NCI-H446 (cell line): Measurements from ENCODE around the gene MAPT.
"Not testable (repeated sequence)": the region's sequence is repeated elsewhere in the genome, so short reads cannot be mapped to it uniquely, and the experiment has no call there.

Experiments used
- DNase-seq, 2 experiments: peaks; one replicate each; lab custom pipeline; 2025; lab: John Stamatoyannopoulos, UW

The MAPT gene

GRCh38 chr17:45952814-45953320 lies 58.5 kb downstream of the MAPT start:
- no peak for DNase-seq

GRCh38 chr17:45953561-45953960 lies 59.2 kb downstream of the MAPT start:
- no peak for DNase-seq

- DNase-seq, result no peak
Measured at GRCh38 chr17:45954914-45955313, 60.6 kb downstream of the MAPT start.

GRCh38 chr17:45955326-45955725 lies 61.0 kb downstream of the MAPT start:
- no peak for DNase-seq

GRCh38 chr17:45956090-45956489 lies 61.7 kb downstream of the MAPT start:
- DNase-seq, result no peak

GRCh38 chr17:45956746-45957145 lies 62.4 kb downstream of the MAPT start:
- DNase-seq, result not testable (repeated sequence)

- DNase-seq, result no peak
Measured at GRCh38 chr17:45958307-45958706, 64.0 kb downstream of the MAPT start.

- no peak for DNase-seq
Measured at GRCh38 chr17:45958994-45959665, 64.8 kb downstream of the MAPT start.

- DNase-seq, result no peak
Measured at GRCh38 chr17:45960311-45960710, 66.0 kb downstream of the MAPT start.

- no peak for DNase-seq
Measured at GRCh38 chr17:45961206-45961605, 66.9 kb downstream of the MAPT start.

- no peak for DNase-seq
Measured at GRCh38 chr17:45962221-45962972, 68.0 kb downstream of the MAPT start.

GRCh38 chr17:45963283-45963682 lies 68.9 kb downstream of the MAPT start:
- DNase-seq, result no peak

- DNase-seq, result no peak
Measured at GRCh38 chr17:45963889-45964288, 69.5 kb downstream of the MAPT start.

GRCh38 chr17:45964634-45965033 lies 70.3 kb downstream of the MAPT start:
- no peak for DNase-seq

- DNase-seq, result peak in 1 of 2 experiments; percentile 56
Measured at GRCh38 chr17:45965812-45966211, 71.5 kb downstream of the MAPT start.

- no peak for DNase-seq
Measured at GRCh38 chr17:45966606-45967280, 72.4 kb downstream of the MAPT start.

- DNase-seq, result no peak
Measured at GRCh38 chr17:45967378-45967777, 73.0 kb downstream of the MAPT start.

GRCh38 chr17:45968732-45969131 lies 74.4 kb downstream of the MAPT start:
- no peak for DNase-seq

- no peak for DNase-seq
Measured at GRCh38 chr17:45969726-45970125, 75.4 kb downstream of the MAPT start.

GRCh38 chr17:45970659-45971058 lies 76.3 kb downstream of the MAPT start:
- DNase-seq, result no peak

- DNase-seq, result no peak
Measured at GRCh38 chr17:45971698-45972141, 77.4 kb downstream of the MAPT start.

- DNase-seq, result no peak
Measured at GRCh38 chr17:45972531-45972930, 78.2 kb downstream of the MAPT start.
